MM.1S (cell line): ENCODE results near the gene MYZAP.

Experiments
- EZH2 ChIP-seq: fragments of 300-600 bp; sonication (generic); optimal IDR thresholded peaks from 2 replicates; pipeline ENCODE3; 2017; ENCODE audit warnings: low read depth, mild to moderate bottlenecking, antibody characterized with exemption, low read length, mixed read lengths
- TF ChIP-seq, protein P1 (sequence below): fragments of 300-600 bp; sonication (generic); IDR thresholded peaks from 2 replicates; pipeline ENCODE4 v1.5.1; 2016; ENCODE audit warnings: antibody characterized with exemption, low read length, mixed read lengths

DNA sequence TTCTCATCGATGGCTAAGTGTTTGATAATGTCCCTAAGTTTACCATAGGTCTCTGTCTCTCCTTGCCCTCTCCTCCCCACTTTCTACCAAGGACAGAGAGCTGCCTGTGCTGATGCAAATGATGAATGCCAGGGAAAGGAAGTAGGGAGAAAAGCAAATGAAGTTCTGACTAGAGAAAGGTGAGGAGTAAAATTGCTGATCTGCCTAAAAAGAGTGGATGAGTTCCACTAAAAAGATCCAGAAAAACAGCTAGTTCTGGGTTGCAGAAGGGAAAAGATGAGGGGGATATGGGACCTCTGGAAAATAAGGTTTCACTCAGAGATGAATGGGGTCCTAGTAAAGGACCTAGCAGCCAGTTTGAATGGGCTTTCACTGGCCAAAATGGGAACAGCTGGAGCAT lies 13.8 kb downstream of the MYZAP start:
- TF ChIP-seq, protein P1, sequence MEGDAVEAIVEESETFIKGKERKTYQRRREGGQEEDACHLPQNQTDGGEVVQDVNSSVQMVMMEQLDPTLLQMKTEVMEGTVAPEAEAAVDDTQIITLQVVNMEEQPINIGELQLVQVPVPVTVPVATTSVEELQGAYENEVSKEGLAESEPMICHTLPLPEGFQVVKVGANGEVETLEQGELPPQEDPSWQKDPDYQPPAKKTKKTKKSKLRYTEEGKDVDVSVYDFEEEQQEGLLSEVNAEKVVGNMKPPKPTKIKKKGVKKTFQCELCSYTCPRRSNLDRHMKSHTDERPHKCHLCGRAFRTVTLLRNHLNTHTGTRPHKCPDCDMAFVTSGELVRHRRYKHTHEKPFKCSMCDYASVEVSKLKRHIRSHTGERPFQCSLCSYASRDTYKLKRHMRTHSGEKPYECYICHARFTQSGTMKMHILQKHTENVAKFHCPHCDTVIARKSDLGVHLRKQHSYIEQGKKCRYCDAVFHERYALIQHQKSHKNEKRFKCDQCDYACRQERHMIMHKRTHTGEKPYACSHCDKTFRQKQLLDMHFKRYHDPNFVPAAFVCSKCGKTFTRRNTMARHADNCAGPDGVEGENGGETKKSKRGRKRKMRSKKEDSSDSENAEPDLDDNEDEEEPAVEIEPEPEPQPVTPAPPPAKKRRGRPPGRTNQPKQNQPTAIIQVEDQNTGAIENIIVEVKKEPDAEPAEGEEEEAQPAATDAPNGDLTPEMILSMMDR = no peak
- TF ChIP-seq EZH2 = no peak
